ENCODE data around the gene MAN1A1. TPM values are rescaled to one million over a fixed set of nuclear protein-coding genes. Genes with fewer than 3 reads are reported as not detected.

MAN1A1 gene
- polyA plus RNA-seq, 1 donor from 2014 or later, result 4.6 TPM

DNA sequence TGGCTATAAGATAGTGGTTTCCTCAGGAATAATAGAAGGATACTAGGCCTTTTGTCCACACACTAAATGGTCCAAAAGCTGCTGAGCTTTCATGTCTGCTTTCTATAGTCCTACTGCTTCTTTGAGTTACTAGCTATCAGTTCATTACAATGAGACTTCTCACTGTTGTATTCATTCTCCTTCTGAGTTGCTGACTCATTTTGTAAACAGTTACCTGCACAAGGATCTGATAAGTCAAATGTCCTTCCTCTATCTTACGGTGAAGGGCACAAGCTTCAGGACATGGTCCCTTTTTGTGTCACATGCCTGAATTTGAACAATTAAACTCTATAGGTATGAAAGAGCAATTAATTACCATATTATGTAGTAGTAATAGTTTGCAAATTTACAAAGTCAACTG is 90.5 kb downstream of the MAN1A1 start:
- H3K36me3 ChIP-seq (ENCODE audit: insufficient read depth, low read length), result no peaks in the 10 kb centered on the region
- H3K9me3 ChIP-seq (ENCODE audit: low read length), result no peaks in the 10 kb centered on the region
- H3F3A ChIP-seq (ENCODE audit: insufficient read depth, low read length, poor library complexity, severe bottlenecking), result no peaks in the 10 kb centered on the region
- TF ChIP-seq RAD21 (conservative IDR thresholded peaks at IDR 0.05) (no peak), MXI1 (conservative IDR thresholded peaks at IDR 0.05; ENCODE audit: poor library complexity, severe bottlenecking) (no peak), EZH2 (IDR thresholded peaks at IDR 0.05; ENCODE audit: borderline replicate concordance, insufficient read depth, low read length, poor library complexity, severe bottlenecking) (no peak), SMC3 (conservative IDR thresholded peaks at IDR 0.05; ENCODE audit: poor library complexity) (no peak), EP300 (conservative IDR thresholded peaks at IDR 0.05; ENCODE audit: poor library complexity, severe bottlenecking) (no peak)
- TF ChIP-seq, protein P1, sequence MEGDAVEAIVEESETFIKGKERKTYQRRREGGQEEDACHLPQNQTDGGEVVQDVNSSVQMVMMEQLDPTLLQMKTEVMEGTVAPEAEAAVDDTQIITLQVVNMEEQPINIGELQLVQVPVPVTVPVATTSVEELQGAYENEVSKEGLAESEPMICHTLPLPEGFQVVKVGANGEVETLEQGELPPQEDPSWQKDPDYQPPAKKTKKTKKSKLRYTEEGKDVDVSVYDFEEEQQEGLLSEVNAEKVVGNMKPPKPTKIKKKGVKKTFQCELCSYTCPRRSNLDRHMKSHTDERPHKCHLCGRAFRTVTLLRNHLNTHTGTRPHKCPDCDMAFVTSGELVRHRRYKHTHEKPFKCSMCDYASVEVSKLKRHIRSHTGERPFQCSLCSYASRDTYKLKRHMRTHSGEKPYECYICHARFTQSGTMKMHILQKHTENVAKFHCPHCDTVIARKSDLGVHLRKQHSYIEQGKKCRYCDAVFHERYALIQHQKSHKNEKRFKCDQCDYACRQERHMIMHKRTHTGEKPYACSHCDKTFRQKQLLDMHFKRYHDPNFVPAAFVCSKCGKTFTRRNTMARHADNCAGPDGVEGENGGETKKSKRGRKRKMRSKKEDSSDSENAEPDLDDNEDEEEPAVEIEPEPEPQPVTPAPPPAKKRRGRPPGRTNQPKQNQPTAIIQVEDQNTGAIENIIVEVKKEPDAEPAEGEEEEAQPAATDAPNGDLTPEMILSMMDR (IDR thresholded peaks at IDR 0.05; ENCODE audit: poor library complexity, severe bottlenecking), result no peak
- no peaks in the 10 kb centered on the region for H3K27me3 ChIP-seq (ENCODE audit: insufficient read depth, low read depth, low read length)
- H3K79me2 ChIP-seq (replicated peaks; ENCODE audit: insufficient read depth, low read length), result no peaks in the 10 kb centered on the region
- no peak overlapping the region for H3K9ac ChIP-seq (ENCODE audit: low read length)
- H3K4me3 ChIP-seq (ENCODE audit: low read length), result no peak overlapping the region
- no peak overlapping the region for H3K27ac ChIP-seq (ENCODE audit: low read length)
- H3K9me2 ChIP-seq (ENCODE audit: insufficient read depth, low read length), result no peaks in the 10 kb centered on the region
- H3K4me2 ChIP-seq (ENCODE audit: low read length), result no peak overlapping the region
- no peaks in the 10 kb centered on the region for H4K20me1 ChIP-seq (ENCODE audit: insufficient read depth)
- H2AFZ ChIP-seq (ENCODE audit: low read depth, low read length), result no peak overlapping the region

DNA sequence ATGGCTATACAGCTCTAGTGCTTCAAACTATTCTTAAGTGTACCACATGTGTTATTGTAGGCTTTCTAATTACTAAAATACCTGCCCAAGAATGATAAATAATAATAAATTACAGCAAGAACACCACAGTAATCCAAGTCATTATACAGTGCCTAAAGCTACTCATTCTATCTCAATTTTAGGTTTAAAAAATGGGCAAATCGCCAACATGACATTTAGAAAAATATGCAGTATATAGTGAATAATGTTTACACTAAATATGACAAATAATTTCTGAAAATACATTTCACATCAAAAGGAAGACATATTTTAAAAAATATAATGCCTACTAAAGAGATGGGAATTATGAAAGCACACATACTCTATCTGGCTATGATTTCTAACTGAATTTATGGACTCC is 91.8 kb downstream of the MAN1A1 start:
- no peaks in the 10 kb centered on the region for H3K79me2 ChIP-seq (replicated peaks; ENCODE audit: insufficient read depth, low read length)

More for the DNA sequence above, 91.8 kb downstream of the MAN1A1 start:
- no peaks in the 10 kb centered on the region for H3K36me3 ChIP-seq (ENCODE audit: insufficient read depth, low read length)
- H3K4me2 ChIP-seq (ENCODE audit: low read length), result no peak overlapping the region
- H4K20me1 ChIP-seq (ENCODE audit: insufficient read depth), result no peaks in the 10 kb centered on the region
- no peaks in the 10 kb centered on the region for H3K9me3 ChIP-seq (ENCODE audit: low read length)
- H3F3A ChIP-seq (ENCODE audit: insufficient read depth, low read length, poor library complexity, severe bottlenecking), result no peaks in the 10 kb centered on the region
- no peak overlapping the region for H2AFZ ChIP-seq (ENCODE audit: low read depth, low read length)
- TF ChIP-seq MXI1 (conservative IDR thresholded peaks at IDR 0.05; ENCODE audit: poor library complexity, severe bottlenecking) (no peak), RAD21 (conservative IDR thresholded peaks at IDR 0.05) (no peak), POLR2AphosphoS5 (IDR thresholded peaks at IDR 0.05) (no peak), EP300 (conservative IDR thresholded peaks at IDR 0.05; ENCODE audit: poor library complexity, severe bottlenecking) (no peak), TAF1 (IDR thresholded peaks at IDR 0.05; ENCODE audit: low read depth) (no peak), EZH2 (IDR thresholded peaks at IDR 0.05; ENCODE audit: borderline replicate concordance, insufficient read depth, low read length, poor library complexity, severe bottlenecking) (no peak), SMC3 (conservative IDR thresholded peaks at IDR 0.05; ENCODE audit: poor library complexity) (no peak)
- TF ChIP-seq, protein P2, sequence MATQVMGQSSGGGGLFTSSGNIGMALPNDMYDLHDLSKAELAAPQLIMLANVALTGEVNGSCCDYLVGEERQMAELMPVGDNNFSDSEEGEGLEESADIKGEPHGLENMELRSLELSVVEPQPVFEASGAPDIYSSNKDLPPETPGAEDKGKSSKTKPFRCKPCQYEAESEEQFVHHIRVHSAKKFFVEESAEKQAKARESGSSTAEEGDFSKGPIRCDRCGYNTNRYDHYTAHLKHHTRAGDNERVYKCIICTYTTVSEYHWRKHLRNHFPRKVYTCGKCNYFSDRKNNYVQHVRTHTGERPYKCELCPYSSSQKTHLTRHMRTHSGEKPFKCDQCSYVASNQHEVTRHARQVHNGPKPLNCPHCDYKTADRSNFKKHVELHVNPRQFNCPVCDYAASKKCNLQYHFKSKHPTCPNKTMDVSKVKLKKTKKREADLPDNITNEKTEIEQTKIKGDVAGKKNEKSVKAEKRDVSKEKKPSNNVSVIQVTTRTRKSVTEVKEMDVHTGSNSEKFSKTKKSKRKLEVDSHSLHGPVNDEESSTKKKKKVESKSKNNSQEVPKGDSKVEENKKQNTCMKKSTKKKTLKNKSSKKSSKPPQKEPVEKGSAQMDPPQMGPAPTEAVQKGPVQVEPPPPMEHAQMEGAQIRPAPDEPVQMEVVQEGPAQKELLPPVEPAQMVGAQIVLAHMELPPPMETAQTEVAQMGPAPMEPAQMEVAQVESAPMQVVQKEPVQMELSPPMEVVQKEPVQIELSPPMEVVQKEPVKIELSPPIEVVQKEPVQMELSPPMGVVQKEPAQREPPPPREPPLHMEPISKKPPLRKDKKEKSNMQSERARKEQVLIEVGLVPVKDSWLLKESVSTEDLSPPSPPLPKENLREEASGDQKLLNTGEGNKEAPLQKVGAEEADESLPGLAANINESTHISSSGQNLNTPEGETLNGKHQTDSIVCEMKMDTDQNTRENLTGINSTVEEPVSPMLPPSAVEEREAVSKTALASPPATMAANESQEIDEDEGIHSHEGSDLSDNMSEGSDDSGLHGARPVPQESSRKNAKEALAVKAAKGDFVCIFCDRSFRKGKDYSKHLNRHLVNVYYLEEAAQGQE (IDR thresholded peaks at IDR 0.05; ENCODE audit: borderline replicate concordance), result no peak
- TF ChIP-seq, protein P1 (IDR thresholded peaks at IDR 0.05; ENCODE audit: poor library complexity, severe bottlenecking), result no peak
- H3K9me2 ChIP-seq (ENCODE audit: insufficient read depth, low read length), result no peaks in the 10 kb centered on the region
- H3K4me3 ChIP-seq (ENCODE audit: low read length), result no peak overlapping the region
- no peak overlapping the region for H3K9ac ChIP-seq (ENCODE audit: low read length)
- no peaks in the 10 kb centered on the region for H3K27me3 ChIP-seq (ENCODE audit: insufficient read depth, low read depth, low read length)
- no peak overlapping the region for H3K27ac ChIP-seq (ENCODE audit: low read length)

All from neural cell (in vitro differentiated cells).